Ectodermal cell (in vitro differentiated cells): Measurements from ENCODE around the gene ARVCF.
A peak's percentile ranks its signal among the peaks of the same experiment; 100 is the strongest.

ENCODE experiments used
- H3K27ac ChIP-seq: 2 replicates; pipeline ENCODE4 v1.7.0; 2013; ENCODE audit warnings: mild to moderate bottlenecking, low read depth, low read length; ENCODE audit not compliant: insufficient read depth, poor library complexity, severe bottlenecking
- H3K27me3 ChIP-seq: 2 replicates; pipeline ENCODE4 v1.7.0; 2013; ENCODE audit warnings: mild to moderate bottlenecking, low read length; ENCODE audit not compliant: insufficient read depth, control insufficient read depth, poor library complexity, severe bottlenecking
- H3K36me3 ChIP-seq: one replicate; pipeline ENCODE4 v1.7.0; 2013; ENCODE audit warnings: low read length; ENCODE audit not compliant: control insufficient read depth, insufficient read depth
- H3K4me1 ChIP-seq: one replicate; pipeline ENCODE4 v1.7.0; 2013; ENCODE audit warnings: low read length; ENCODE audit not compliant: control insufficient read depth, insufficient read depth
- H3K4me3 ChIP-seq: 2 replicates; pipeline ENCODE4 v1.7.0; 2013; ENCODE audit warnings: low read depth, low read length, control low read depth; ENCODE audit not compliant: insufficient read depth
- H3K9me3 ChIP-seq: 2 replicates; pipeline ENCODE4 v1.7.0; 2013; ENCODE audit warnings: mild to moderate bottlenecking, low read length, moderate library complexity; ENCODE audit not compliant: control insufficient read depth
- WGBS, 2 experiments: methylation state at CpG; one replicate each; pipeline ENCODE4 v1.1.7; 2013; ENCODE audit warnings: missing lambda C conversion rate in 2 of 2; 5-methylcytosine and 5-hydroxymethylcytosine counted together

Gene ARVCF

GRCh38 chr22:20009018-20009491 lies 7.6 kb downstream of the ARVCF start:
- no peaks in the 10 kb centered on the region for H3K27me3 ChIP-seq
- no peak overlapping the region for H3K27ac ChIP-seq
- WGBS, 2 experiments: 92 to 94% methylated on average over 9 of the region's 9 CpGs
- H3K4me3 ChIP-seq: no peak overlapping the region
- H3K4me1 ChIP-seq: no peaks in the 10 kb centered on the region
- no peaks in the 10 kb centered on the region for H3K36me3 ChIP-seq
- no peaks in the 10 kb centered on the region for H3K9me3 ChIP-seq

GRCh38 chr22:20008221-20008995 lies 8.2 kb downstream of the ARVCF start:
- H3K4me3 ChIP-seq: no peak overlapping the region
- no peaks in the 10 kb centered on the region for H3K27me3 ChIP-seq
- no peaks in the 10 kb centered on the region for H3K36me3 ChIP-seq
- 90% methylated on average over 11 of the region's 11 CpGs for WGBS, 2 experiments
- H3K9me3 ChIP-seq: no peaks in the 10 kb centered on the region
- no peak overlapping the region for H3K27ac ChIP-seq
- no peaks in the 10 kb centered on the region for H3K4me1 ChIP-seq

DNA sequence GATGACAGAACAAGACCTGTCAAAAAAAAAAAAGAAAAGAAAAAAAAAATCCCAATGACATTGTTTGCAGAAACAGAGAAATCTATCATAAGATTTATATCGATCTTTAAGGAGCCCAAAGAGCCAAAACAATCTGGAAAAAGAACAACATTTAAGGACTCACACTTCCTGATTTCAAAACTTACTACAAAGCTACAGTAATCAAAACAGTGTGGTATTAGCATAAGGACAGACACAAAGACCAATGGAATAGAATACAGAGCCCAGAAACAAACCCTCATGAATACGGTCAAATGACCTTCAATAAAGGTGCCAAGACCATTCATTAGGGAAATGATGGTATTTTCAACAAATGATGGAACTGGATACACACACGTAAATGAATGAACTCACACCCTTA lies 12.2 kb downstream of the ARVCF start:
- H3K36me3 ChIP-seq: no peaks in the 10 kb centered on the region
- H3K9me3 ChIP-seq: no peaks in the 10 kb centered on the region
- 92 to 100% methylated on average over 3 of the region's 3 CpGs for WGBS, 2 experiments
- H3K27me3 ChIP-seq: no peaks in the 10 kb centered on the region
- H3K4me1 ChIP-seq: peaks cover 23% of the 10 kb centered on the region
- no peak overlapping the region for H3K27ac ChIP-seq
- H3K4me3 ChIP-seq: no peak overlapping the region

- peaks cover 35% of the 10 kb centered on the region for H3K4me1 ChIP-seq
- H3K4me3 ChIP-seq: no peak overlapping the region
- no peaks in the 10 kb centered on the region for H3K9me3 ChIP-seq
- WGBS, 2 experiments: 67 to 71% methylated on average over 1 of the region's 1 CpG
- no peaks in the 10 kb centered on the region for H3K27me3 ChIP-seq
- H3K36me3 ChIP-seq: no peaks in the 10 kb centered on the region
- H3K27ac ChIP-seq: no peak overlapping the region
Observed at GRCh38 chr22:20003304-20003703, 13.3 kb downstream of the ARVCF start.

DNA sequence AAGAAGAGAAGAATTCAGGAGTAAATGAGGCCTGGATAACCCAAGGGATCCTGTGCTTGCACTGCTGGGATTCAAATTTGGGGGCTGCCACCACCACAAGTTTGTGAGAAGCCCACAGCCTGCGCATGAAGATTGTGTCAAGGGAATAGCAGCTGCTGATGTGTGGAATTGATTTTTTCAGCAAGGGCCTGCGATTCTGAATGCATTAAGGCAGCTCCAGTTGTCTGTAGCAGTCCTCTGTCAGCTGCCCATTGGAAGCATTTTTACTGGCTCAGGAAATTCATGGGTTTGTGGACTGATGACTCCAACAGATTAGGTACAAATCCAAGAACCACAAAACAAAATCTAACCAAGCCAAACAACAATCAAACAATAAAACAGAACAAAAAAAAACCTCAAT lies 14.0 kb downstream of the ARVCF start:
- H3K27me3 ChIP-seq: no peaks in the 10 kb centered on the region
- H3K27ac ChIP-seq: no peak overlapping the region
- no peaks in the 10 kb centered on the region for H3K36me3 ChIP-seq
- peaks cover 41% of the 10 kb centered on the region for H3K4me1 ChIP-seq
- 95 to 96% methylated on average over 2 of the region's 2 CpGs for WGBS, 2 experiments
- no peaks in the 10 kb centered on the region for H3K9me3 ChIP-seq
- H3K4me3 ChIP-seq: no peak overlapping the region

GRCh38 chr22:20002128-20002527 lies 14.5 kb downstream of the ARVCF start:
- H3K4me1 ChIP-seq: peaks cover 46% of the 10 kb centered on the region
- no peak overlapping the region for H3K4me3 ChIP-seq
- no peaks in the 10 kb centered on the region for H3K36me3 ChIP-seq
- H3K27me3 ChIP-seq: no peaks in the 10 kb centered on the region
- no peaks in the 10 kb centered on the region for H3K9me3 ChIP-seq
- no peak overlapping the region for H3K27ac ChIP-seq
- WGBS, 2 experiments: 78 to 84% methylated on average over 9 of the region's 9 CpGs

DNA sequence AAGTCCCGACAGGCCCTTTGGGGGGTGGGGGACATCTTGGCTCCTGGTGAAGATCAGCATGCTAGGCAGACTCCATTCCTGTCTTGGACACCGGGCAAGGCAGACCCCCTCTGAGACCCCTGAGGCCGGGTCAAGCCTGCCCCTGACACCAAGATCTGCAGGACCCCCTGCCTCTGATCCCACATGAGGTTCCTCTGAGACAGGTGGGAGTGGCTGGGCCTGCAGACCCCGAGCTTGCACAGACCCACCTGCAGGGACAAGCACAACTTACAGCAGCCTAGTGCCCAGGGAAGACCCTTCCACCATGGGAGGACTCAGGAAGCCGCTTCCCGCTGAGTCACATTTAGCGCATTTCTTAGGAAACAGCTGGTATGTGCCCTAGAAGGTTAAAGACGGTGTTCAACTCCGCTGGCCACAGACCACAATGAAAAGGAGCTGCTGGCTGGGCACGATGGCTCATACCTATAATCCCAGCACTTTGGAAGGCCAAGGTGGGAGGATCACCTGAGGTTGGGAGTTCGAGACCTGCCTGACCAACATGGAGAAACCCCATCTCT lies 15.5 kb downstream of the ARVCF start:
- WGBS, 2 experiments: 87 to 92% methylated on average over 11 of the region's 11 CpGs
- no peaks in the 10 kb centered on the region for H3K36me3 ChIP-seq
- H3K27ac ChIP-seq: no peak overlapping the region
- no peaks in the 10 kb centered on the region for H3K27me3 ChIP-seq
- H3K4me1 ChIP-seq: peaks cover 51% of the 10 kb centered on the region
- no peaks in the 10 kb centered on the region for H3K9me3 ChIP-seq
- H3K4me3 ChIP-seq: no peak overlapping the region

DNA sequence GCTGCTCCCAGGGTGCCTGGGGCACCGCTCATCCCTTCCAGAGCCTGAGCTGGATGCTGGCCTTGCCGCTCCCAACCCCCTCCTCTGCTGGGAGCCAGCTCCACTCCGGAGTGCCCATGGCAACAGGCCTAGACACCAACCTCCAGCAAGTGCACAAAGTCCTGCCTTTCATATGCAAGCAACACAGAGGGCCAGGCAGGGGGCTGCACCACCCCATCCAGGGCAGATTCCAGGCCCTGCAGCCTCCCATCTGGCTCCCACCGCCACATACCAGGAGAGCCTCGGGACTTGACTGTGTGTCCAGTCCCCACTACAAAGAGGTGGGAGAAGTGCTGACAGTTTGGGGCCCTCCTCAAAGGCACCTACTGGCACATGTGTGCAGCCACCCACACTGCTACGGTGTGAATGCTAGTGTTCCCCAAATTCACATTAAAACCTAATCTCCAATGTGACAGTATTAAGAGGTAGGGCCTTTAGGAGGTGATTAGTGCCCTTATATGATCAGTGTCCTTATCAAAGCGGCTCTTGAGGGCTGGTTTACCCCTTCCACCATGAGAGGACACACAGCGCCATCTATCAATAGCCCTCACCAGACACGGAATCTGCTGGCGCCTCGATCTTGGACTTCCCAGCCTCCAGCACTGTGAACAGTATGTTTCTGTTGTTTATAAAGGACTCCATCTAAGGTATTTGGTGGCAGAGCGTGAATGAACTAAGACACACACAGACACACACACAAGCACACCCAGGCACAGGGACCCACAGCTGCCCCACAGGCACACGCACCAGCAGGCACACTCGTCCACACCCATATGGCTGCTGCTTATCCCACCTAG lies 16.2 kb downstream of the ARVCF start:
- Histone ChIP-seq H3K4me1 (peaks cover 51% of the 10 kb centered on the region), H3K27ac (no peak overlapping the region), H3K9me3 (no peaks in the 10 kb centered on the region), H3K27me3 (no peaks in the 10 kb centered on the region), H3K36me3 (no peaks in the 10 kb centered on the region), H3K4me3 (no peak overlapping the region)
- WGBS, 2 experiments: 74 to 80% methylated on average over 14 of the region's 14 CpGs

- 69% methylated on average over 6 to 8 of the region's 8 CpGs for WGBS, 2 experiments
- H3K27ac ChIP-seq: peak overlapping the region; percentile 69
- no peak overlapping the region for H3K4me3 ChIP-seq
- no peaks in the 10 kb centered on the region for H3K36me3 ChIP-seq
- H3K27me3 ChIP-seq: no peaks in the 10 kb centered on the region
- H3K4me1 ChIP-seq: peaks cover 51% of the 10 kb centered on the region
- no peaks in the 10 kb centered on the region for H3K9me3 ChIP-seq
Observed at GRCh38 chr22:19998991-19999820, 17.4 kb downstream of the ARVCF start.
